H9 (cell line): ENCODE data around the gene ZAP70. TPM values are rescaled to one million over a fixed set of nuclear protein-coding genes. Genes with fewer than 3 reads are reported as not detected.

Experiments used
- DNase-seq: peaks from one replicate; pipeline ENCODE4 v3.0.0-alpha.2; 2017
- H2AFZ ChIP-seq: one replicate; pipeline ENCODE4 v1.6.1; 2013; ENCODE audit warnings: mild to moderate bottlenecking, low read length, control low read depth, moderate library complexity
- H2AK5ac ChIP-seq: 2 replicates; pipeline ENCODE4 v1.6.1; 2013; ENCODE audit warnings: low read length, control low read depth, mixed read lengths; ENCODE audit not compliant: insufficient read length
- H2BK120ac ChIP-seq: one replicate; pipeline ENCODE4 v1.6.1; 2013; ENCODE audit warnings: low read depth, mild to moderate bottlenecking, low read length, control low read depth, inconsistent platforms; ENCODE audit not compliant: poor library complexity, severe bottlenecking
- H2BK12ac ChIP-seq: 2 replicates; pipeline ENCODE4 v1.6.1; 2013; ENCODE audit warnings: low read length, control low read depth, mixed read lengths, low read depth; ENCODE audit not compliant: insufficient read length
- H2BK15ac ChIP-seq: 2 replicates; pipeline ENCODE4 v1.6.1; 2013; ENCODE audit warnings: low read depth, low read length, control low read depth
- H2BK20ac ChIP-seq: one replicate; pipeline ENCODE4 v1.6.1; 2013; ENCODE audit warnings: low read depth, mild to moderate bottlenecking, low read length, control low read depth, inconsistent platforms; ENCODE audit not compliant: poor library complexity, severe bottlenecking
- H2BK5ac ChIP-seq: 2 replicates; pipeline ENCODE4 v1.6.1; 2013; ENCODE audit warnings: low read length, control low read depth, mixed read lengths; ENCODE audit not compliant: insufficient read length
- H3K14ac ChIP-seq: 2 replicates; pipeline ENCODE4 v1.6.1; 2013; ENCODE audit warnings: low read length, control low read depth; ENCODE audit not compliant: insufficient read depth
- H3K18ac ChIP-seq: 2 replicates; pipeline ENCODE4 v1.6.1; 2013; ENCODE audit warnings: low read depth, mild to moderate bottlenecking, mixed read lengths, low read length, control low read depth; ENCODE audit not compliant: insufficient read length
- H3K23ac ChIP-seq: 2 replicates; pipeline ENCODE4 v1.6.1; 2013; ENCODE audit warnings: low read length, control low read depth, mixed read lengths, low read depth; ENCODE audit not compliant: insufficient read length
- H3K23me2 ChIP-seq: 2 replicates; pipeline ENCODE4 v1.6.1; 2013; ENCODE audit warnings: low read depth, mild to moderate bottlenecking, mixed read lengths, low read length, control low read depth; ENCODE audit not compliant: insufficient read length, poor library complexity, severe bottlenecking
- H3K27ac ChIP-seq: 2 replicates; pipeline ENCODE4 v1.5.1; 2013; ENCODE audit warnings: low read length, control low read depth, mixed read lengths, low read depth; ENCODE audit not compliant: insufficient read length
- H3K27me3 ChIP-seq: 2 replicates; pipeline ENCODE4 v1.6.1; 2013; ENCODE audit warnings: low read length, control low read depth, inconsistent platforms; ENCODE audit not compliant: insufficient read depth
- H3K4ac ChIP-seq: 2 replicates; pipeline ENCODE4 v1.6.1; 2013; ENCODE audit warnings: low read depth, mild to moderate bottlenecking, control low read depth, inconsistent platforms, low read length, moderate library complexity
- H3K4me1 ChIP-seq: 2 replicates; pipeline ENCODE4 v1.6.1; 2013; ENCODE audit warnings: low read length, control low read depth, inconsistent platforms; ENCODE audit not compliant: insufficient read depth
- H3K4me2 ChIP-seq: 2 replicates; pipeline ENCODE4 v1.6.1; 2013; ENCODE audit warnings: low read length, control low read depth, mixed read lengths; ENCODE audit not compliant: insufficient read length, insufficient read depth
- H3K56ac ChIP-seq: 2 replicates; pipeline ENCODE4 v1.6.1; 2013; ENCODE audit warnings: low read depth, mild to moderate bottlenecking, mixed read lengths, low read length, control low read depth; ENCODE audit not compliant: insufficient read length
- H3K79me1 ChIP-seq: 2 replicates; pipeline ENCODE4 v1.6.1; 2013; ENCODE audit warnings: low read depth, mild to moderate bottlenecking, moderate library complexity, low read length, control low read depth, inconsistent platforms; ENCODE audit not compliant: insufficient read depth, poor library complexity, severe bottlenecking
- H3K79me2 ChIP-seq: 2 replicates; pipeline ENCODE4 v1.6.1; 2013; ENCODE audit warnings: low read length, control low read depth, inconsistent platforms; ENCODE audit not compliant: insufficient read depth
- H3K9ac ChIP-seq: 2 replicates; pipeline ENCODE4 v1.6.1; 2013; ENCODE audit warnings: low read length, control low read depth, mixed read lengths; ENCODE audit not compliant: insufficient read length; ENCODE audit errors: extremely low read depth
- H3K9me3 ChIP-seq: one replicate; pipeline ENCODE4 v1.6.1; 2013; ENCODE audit warnings: low read depth, low read length, inconsistent platforms; ENCODE audit not compliant: control insufficient read depth
- H3T11ph ChIP-seq: one replicate; pipeline ENCODE4 v1.6.1; 2013; ENCODE audit warnings: mild to moderate bottlenecking, low read length, control low read depth, inconsistent platforms
- H4K20me1 ChIP-seq: one replicate; pipeline ENCODE4 v1.6.1; 2013; ENCODE audit not compliant: control insufficient read depth, insufficient read length, insufficient read depth
- H4K5ac ChIP-seq: 2 replicates; pipeline ENCODE4 v1.6.1; 2013; ENCODE audit warnings: low read depth, mild to moderate bottlenecking, mixed read lengths, low read length, control low read depth; ENCODE audit not compliant: insufficient read length
- H4K8ac ChIP-seq: replicated peaks from 2 replicates; pipeline ENCODE4 v1.6.1; 2013; ENCODE audit warnings: low read length, control low read depth, mixed read lengths, low read depth; ENCODE audit not compliant: insufficient read length
- H4K91ac ChIP-seq: 2 replicates; pipeline ENCODE4 v1.6.1; 2013; ENCODE audit warnings: low read depth, mild to moderate bottlenecking, moderate library complexity, mixed read lengths, low read length, control low read depth; ENCODE audit not compliant: insufficient read length
- H3K27ac Mint-ChIP-seq, 3 experiments: 2 replicates in 2 of 3; 3 replicates in 1 of 3; pipeline ENCODE4 v1.8.0; 2020 to 2021; ENCODE audit warnings: mixed read lengths in 3 of 3, mild to moderate bottlenecking in 1 of 3, moderate library complexity in 1 of 3
- H3K27me3 Mint-ChIP-seq: 2 replicates; pipeline ENCODE4 v1.8.0; 2021; ENCODE audit warnings: low read depth, mild to moderate bottlenecking, moderate library complexity, mixed read lengths
- H3K36me3 Mint-ChIP-seq, 3 experiments: 2 replicates in 2 of 3; 3 replicates in 1 of 3; pipeline ENCODE4 v1.8.0; 2020 to 2021; ENCODE audit warnings: low read depth in 3 of 3, mixed read lengths in 3 of 3; ENCODE audit not compliant: insufficient read depth in 1 of 3
- H3K4me1 Mint-ChIP-seq, 2 experiments: 2 replicates each; pipeline ENCODE4 v1.8.0; 2020; ENCODE audit warnings: mixed read lengths in 2 of 2
- H3K4me3 Mint-ChIP-seq, 2 experiments: 2 replicates in 1 of 2; 3 replicates in 1 of 2; pipeline ENCODE4 v1.8.0; 2020 to 2021; ENCODE audit warnings: mild to moderate bottlenecking in 2 of 2, mixed read lengths in 2 of 2, moderate library complexity in 1 of 2
- H3K9me3 Mint-ChIP-seq, 2 experiments: 2 replicates in 1 of 2; 3 replicates in 1 of 2; pipeline ENCODE4 v1.8.0; 2020; ENCODE audit warnings: mild to moderate bottlenecking in 2 of 2, mixed read lengths in 2 of 2, moderate library complexity in 1 of 2
- CTCF ChIP-seq: fragments of 200-600 bp; sonication (generic); conservative IDR thresholded peaks from 3 replicates; pipeline ENCODE4 v1.8.0; 2021; ENCODE audit warnings: antibody characterized with exemption, mild to moderate bottlenecking
- WGBS: extraction: QIAGEN DNeasy Blood & Tissue Kit; methylation state at CpG from one replicate; pipeline ENCODE4 v1.1.7; 2013; ENCODE audit warnings: missing lambda C conversion rate, low lambda C conversion rate, mixed read lengths; ENCODE audit not compliant: insufficient read length; ENCODE audit errors: extremely low coverage; 5-methylcytosine and 5-hydroxymethylcytosine counted together
- total RNA-seq: library from RNA; stranded (reverse); gene quantifications from 2 replicates; pipeline ENCODE4 v1.2.1, GENCODE V29; 2021

Gene ZAP70
- total RNA-seq, 1 experiment from 2014 or later, result 0.24 TPM

GRCh38 chr2:97724946-97725688 lies 11.7 kb downstream of the ZAP70 start:
- no CpG with 5 or more reads among the region's 31 CpGs for WGBS
- peak overlapping the region in 1 of 3 experiments; percentile 55; a peak in 1 of 7 replicates for H3K27ac Mint-ChIP-seq

More at GRCh38 chr2:97724946-97725688, 11.7 kb downstream of the ZAP70 start:
- Histone ChIP-seq H2BK5ac (no peak overlapping the region), H3K79me1 (no peaks in the 10 kb centered on the region), H3K23ac (no peak overlapping the region), H3K18ac (no peak overlapping the region), H3K4me2 (no peak overlapping the region), H3T11ph (no peak overlapping the region), H2BK15ac (no peak overlapping the region), H3K27ac (no peak overlapping the region), H2BK120ac (no peak overlapping the region), H3K14ac (no peak overlapping the region), H3K4me1 (peaks cover 4% of the 10 kb centered on the region), H3K27me3 (no peaks in the 10 kb centered on the region), H3K79me2 (no peaks in the 10 kb centered on the region), H4K5ac (no peak overlapping the region), H3K23me2 (no peaks in the 10 kb centered on the region), H3K4ac (no peak overlapping the region), H4K8ac (no peak overlapping the region), H3K9me3 (no peaks in the 10 kb centered on the region), H2BK20ac (no peak overlapping the region), H2AK5ac (no peak overlapping the region), H3K56ac (no peak overlapping the region), H3K9ac (no peak overlapping the region), H4K20me1 (no peaks in the 10 kb centered on the region), H2BK12ac (no peak overlapping the region), H2AFZ (no peak overlapping the region), H4K91ac (no peak overlapping the region)
- Mint-ChIP-seq H3K36me3 (no peaks in the 10 kb centered on the region; a peak in 2 of 7 replicates), H3K4me1 (peaks cover 10% of the 10 kb centered on the region in 2 experiments), H3K27me3 (no peaks in the 10 kb centered on the region; the same call in none of the 2 replicates), H3K9me3 (no peaks in the 10 kb centered on the region; a peak in 2 of 5 replicates), H3K4me3 (no peak overlapping the region)
- TF ChIP-seq CTCF, result no peak
- no peak for DNase-seq
